Keratinocyte (primary cell): ENCODE data around the gene DLX6. TPM values are rescaled to one million over a fixed set of nuclear protein-coding genes. Genes with fewer than 3 reads are reported as not detected.

ENCODE experiments used
- DNase-seq: peaks from one replicate; pipeline ENCODE4 v3.0.0-alpha.2; 2011; ENCODE audit warnings: low read depth, missing footprints, low spot score
- FAIRE-seq: peaks from 2 replicates; lab custom pipeline; 2011; peaks lifted over from hg19 to GRCh38; lab: Jason Lieb, UNC
- H2AFZ ChIP-seq: 2 replicates; pipeline ENCODE4 v1.6.0; 2012; ENCODE audit warnings: low read length, control low read depth, inconsistent platforms; ENCODE audit not compliant: control insufficient read depth
- H3K27ac ChIP-seq: 2 replicates; pipeline ENCODE4 v1.5.1; 2011; ENCODE audit warnings: low read length; ENCODE audit not compliant: control insufficient read depth, insufficient read depth
- H3K27me3 ChIP-seq: 3 replicates; pipeline ENCODE4 v1.6.0; 2011; ENCODE audit warnings: low read length; ENCODE audit not compliant: control insufficient read depth, insufficient read depth; ENCODE audit errors: extremely low read depth
- H3K36me3 ChIP-seq, 2 experiments: 2 replicates in 1 of 2; 3 replicates in 1 of 2; pipeline ENCODE4 v1.5.1; 2011; ENCODE audit warnings: low read length in 2 of 2, mild to moderate bottlenecking in 1 of 2; ENCODE audit not compliant: control insufficient read depth in 2 of 2, insufficient read depth in 2 of 2; ENCODE audit errors: extremely low read depth in 1 of 2
- H3K4me1 ChIP-seq: 3 replicates; pipeline ENCODE4 v1.5.1; 2011; ENCODE audit warnings: low read length; ENCODE audit not compliant: control insufficient read depth, insufficient read depth; ENCODE audit errors: extremely low read depth
- H3K4me2 ChIP-seq: 3 replicates; pipeline ENCODE4 v1.6.0; 2011; ENCODE audit warnings: low read depth, low read length; ENCODE audit not compliant: control insufficient read depth, insufficient read depth; ENCODE audit errors: extremely low read depth
- H3K4me3 ChIP-seq, 3 experiments: fragments of 200-600 bp in 1 of 3; sonication (generic) in 1 of 3; 2 replicates in 2 of 3; 3 replicates in 1 of 3; pipeline ENCODE4 v1.5.1; 2011 to 2016; ENCODE audit warnings: low read length in 3 of 3, mild to moderate bottlenecking in 3 of 3, control low read depth in 2 of 3, inconsistent platforms in 1 of 3, low read depth in 1 of 3, mixed read lengths in 1 of 3, mixed run types in 1 of 3, moderate library complexity in 1 of 3; ENCODE audit not compliant: control insufficient read depth in 2 of 3, insufficient read depth in 2 of 3; ENCODE audit errors: extremely low read depth in 1 of 3
- H3K79me2 ChIP-seq: 2 replicates; pipeline ENCODE4 v1.6.0; 2012; ENCODE audit warnings: low read length; ENCODE audit not compliant: control insufficient read depth, insufficient read depth
- H3K9ac ChIP-seq: 3 replicates; pipeline ENCODE4 v1.6.0; 2011; ENCODE audit warnings: low read length; ENCODE audit not compliant: control insufficient read depth, insufficient read depth; ENCODE audit errors: extremely low read depth
- H3K9me1 ChIP-seq: 3 replicates; pipeline ENCODE4 v1.6.0; 2011; ENCODE audit warnings: low read length; ENCODE audit not compliant: control insufficient read depth, insufficient read depth; ENCODE audit errors: extremely low read depth
- H3K9me3 ChIP-seq: 2 replicates; pipeline ENCODE4 v1.5.1; 2012; ENCODE audit warnings: low read depth, low read length; ENCODE audit not compliant: control insufficient read depth
- H4K20me1 ChIP-seq: 3 replicates; pipeline ENCODE4 v1.6.0; 2011; ENCODE audit warnings: low read length; ENCODE audit not compliant: control insufficient read depth, insufficient read depth; ENCODE audit errors: extremely low read depth
- CTCF ChIP-seq, 3 experiments: IDR thresholded peaks in 1 of 3; conservative IDR thresholded peaks in 1 of 3; optimal IDR thresholded peaks in 1 of 3; 2 replicates in 2 of 3; 3 replicates in 1 of 3; pipeline versions ENCODE3 to v1.5.1; 2011; ENCODE audit warnings: low read length in 3 of 3, mild to moderate bottlenecking in 3 of 3, moderate library complexity in 2 of 3, control low read depth in 1 of 3, inconsistent platforms in 1 of 3; ENCODE audit not compliant: insufficient read depth in 2 of 3; ENCODE audit errors: extremely low read depth in 1 of 3
- EZH2 ChIP-seq: IDR thresholded peaks from one replicate; pipeline ENCODE4 v1.6.1; 2012; ENCODE audit warnings: inconsistent platforms, mild to moderate bottlenecking, low read length, moderate library complexity
- dilution Hi-C: fragments of 300-500 bp; cut with MboI; formaldehyde crosslinking; loops from one replicate; pipeline ENCODE4 v1.7.0; 2020; ENCODE audit warnings: low sequenced_read_pairs; ENCODE audit not compliant: extremely low pct_ligation_motif_present
- polyA plus RNA-seq, 5 experiments: library from polyadenylated mRNA; depleted of rRNA in 3 of 5; stranded (reverse) in 3 of 5; stranded (forward) in 1 of 5; unstranded in 1 of 5; fragments of >200 nt; gene quantifications; 1 replicate in 1 of 5; 2 replicates in 3 of 5; 3 replicates in 1 of 5; pipeline versions ENCODE4 v1.2.1 to v1.2.3, GENCODE V29; 2011 to 2012; ENCODE audit warnings: missing spikeins in 2 of 5, low read depth in 1 of 5, low replicate concordance in 1 of 5

Gene DLX6
- polyA plus RNA-seq, 1 donor (not counting 4 experiments of a cell fraction or from before 2014, with no cell fraction given) = 0.05 TPM

- no peak overlapping the region for H3K9ac ChIP-seq
- H3K79me2 ChIP-seq = no peaks in the 10 kb centered on the region
These were observed 8.9 kb downstream of the DLX6 start for GRCh38 chr7:97014145-97014750.

GRCh38 chr7:97015279-97015678, 9.9 kb downstream of the DLX6 start:
- dilution Hi-C loops = no loop called here
- H3K4me2 ChIP-seq = no peak overlapping the region
- no peaks in the 10 kb centered on the region for H3K4me1 ChIP-seq
- H4K20me1 ChIP-seq = no peaks in the 10 kb centered on the region
- DNase-seq (no peak), FAIRE-seq (no peak)
- H3K27ac ChIP-seq = no peak overlapping the region
- H3K27me3 ChIP-seq = peaks cover 71% of the 10 kb centered on the region
- H3K79me2 ChIP-seq = no peaks in the 10 kb centered on the region
- H3K36me3 ChIP-seq = no peaks in the 10 kb centered on the region
- no peak overlapping the region for H3K4me3 ChIP-seq
- no peak overlapping the region for H3K9ac ChIP-seq
- TF ChIP-seq CTCF (optimal IDR thresholded peaks at IDR 0.05 in 1 of 3, IDR thresholded peaks at IDR 0.05 in 1 of 3, conservative IDR thresholded peaks at IDR 0.05 in 1 of 3; ENCODE audit: extremely low read depth in 1 of 3, insufficient read depth in 2 of 3, low read length in 3 of 3) = no peak
- no peak for TF ChIP-seq EZH2
- H3K9me1 ChIP-seq = no peaks in the 10 kb centered on the region
- no peaks in the 10 kb centered on the region for H3K9me3 ChIP-seq
- no peak overlapping the region for H2AFZ ChIP-seq

More at GRCh38 chr7:97014145-97014750, 8.9 kb downstream of the DLX6 start:
- Histone ChIP-seq H3K27me3 (peaks cover 76% of the 10 kb centered on the region), H2AFZ (no peak overlapping the region), H3K9me1 (no peaks in the 10 kb centered on the region), H3K36me3 (no peaks in the 10 kb centered on the region), H3K27ac (no peak overlapping the region), H3K9me3 (no peaks in the 10 kb centered on the region), H4K20me1 (no peaks in the 10 kb centered on the region), H3K4me1 (no peaks in the 10 kb centered on the region), H3K4me3 (no peak overlapping the region), H3K4me2 (no peak overlapping the region)
- no peak for DNase-seq
- FAIRE-seq = no peak
- TF ChIP-seq EZH2 (no peak), CTCF (optimal IDR thresholded peaks at IDR 0.05 in 1 of 3, IDR thresholded peaks at IDR 0.05 in 1 of 3, conservative IDR thresholded peaks at IDR 0.05 in 1 of 3; ENCODE audit: extremely low read depth in 1 of 3, insufficient read depth in 2 of 3, low read length in 3 of 3) (no peak)
- dilution Hi-C loops = no loop called here
